PC-9 (cell line): Measurements from ENCODE around the gene ATP10A.

Source experiments
- CTCF ChIP-seq: fragments of 200-600 bp; sonication (generic); conservative IDR thresholded peaks from 2 replicates; pipeline ENCODE4 v1.6.1; 2017; ENCODE audit warnings: mixed run types, antibody characterized with exemption, mild to moderate bottlenecking, moderate library complexity
- EZH2 ChIP-seq: fragments of 200-600 bp; sonication (generic); IDR thresholded peaks from 2 replicates; pipeline ENCODE4 v1.8.0; 2017; ENCODE audit warnings: antibody characterized with exemption, low read depth

- no peak for TF ChIP-seq CTCF
- TF ChIP-seq EZH2 = no peak
Observed at GRCh38 chr15:25870938-25871337, 7.8 kb upstream of the ATP10A start.
